Prostate gland (tissue), 2 donors: ENCODE results near the gene MRC1.

Experiments
- CTCF ChIP-seq, 4 experiments: fragments of 200-600 bp in 2 of 4; fragments of 450-650 bp in 2 of 4; sonication (generic) in 2 of 4; IDR thresholded peaks; 1 replicate in 3 of 4; 2 replicates in 1 of 4; pipeline ENCODE4 v1.5.1; 2016 to 2019; ENCODE audit warnings: antibody characterized with exemption in 4 of 4, mild to moderate bottlenecking in 2 of 4, moderate library complexity in 2 of 4
- POLR2A ChIP-seq: fragments of 450-650 bp; IDR thresholded peaks from one replicate; pipeline ENCODE4 v1.6.1; 2016; ENCODE audit warnings: antibody characterized with exemption, mild to moderate bottlenecking
- POLR2AphosphoS5 ChIP-seq: sonication (generic); formaldehyde crosslinking; IDR thresholded peaks from one replicate; pipeline ENCODE4 v1.6.1; 2017; ENCODE audit warnings: antibody characterized with exemption

- no peak for TF ChIP-seq POLR2AphosphoS5
- TF ChIP-seq POLR2A: no peak
- no peak for TF ChIP-seq CTCF (IDR thresholded peaks at IDR 0.05)
These were observed 103.6 kb downstream of the MRC1 start for GRCh38 chr10:17912754-17913153.
